GM13976 (cell line): ENCODE data around the gene FCRL6.

Source experiments
- DNase-seq: peaks from one replicate; pipeline ENCODE4 v3.0.0; 2012; ENCODE audit warnings: low spot score
- in situ Hi-C: fragments of 300-500 bp; cut with MboI; formaldehyde crosslinking; loops from one replicate; pipeline ENCODE4 v1.12.0; 2022; ENCODE audit warnings: low sequenced_read_pairs, mixed read lengths, inconsistent platforms; ENCODE audit not compliant: unreplicated experiment
- TF ChIP-seq, protein P1 (sequence below): IDR thresholded peaks from 2 replicates; pipeline ENCODE4 v1.5.1; 2012; ENCODE audit warnings: borderline replicate concordance, mild to moderate bottlenecking; ENCODE audit not compliant: insufficient read depth; ENCODE audit errors: extremely low read depth, missing control alignments, control extremely low read depth

Gene FCRL6

DNA sequence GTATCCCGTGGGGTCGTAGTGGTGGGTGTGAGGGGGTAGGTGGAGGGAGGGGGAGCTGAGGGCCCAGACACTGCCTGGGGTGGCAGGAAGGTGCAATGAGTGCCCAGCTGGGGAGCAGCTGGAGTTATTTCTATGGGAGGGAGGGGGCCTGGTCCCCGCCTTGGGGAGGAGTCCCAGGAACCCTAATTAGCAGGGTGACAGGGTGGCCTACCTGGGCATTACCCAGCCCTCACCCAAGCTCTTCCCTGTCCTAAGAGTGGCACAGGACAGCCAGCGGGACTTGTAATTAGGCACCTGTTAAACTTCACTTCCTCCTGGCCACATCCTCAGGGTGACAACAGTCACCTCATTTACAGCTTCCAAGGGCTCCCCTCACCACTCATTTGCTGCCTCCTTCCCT is 60.4 kb downstream of the FCRL6 start, which contains the start of gene VSIG8:
Gene VSIG8, minus strand, starts transcription at position 101 of the 400 bp plus-strand sequence. CDS start 136 bp downstream, outside the sequence.
- DNase-seq, result no peak
- in situ Hi-C loops, result no loop called here
- TF ChIP-seq, protein P1, sequence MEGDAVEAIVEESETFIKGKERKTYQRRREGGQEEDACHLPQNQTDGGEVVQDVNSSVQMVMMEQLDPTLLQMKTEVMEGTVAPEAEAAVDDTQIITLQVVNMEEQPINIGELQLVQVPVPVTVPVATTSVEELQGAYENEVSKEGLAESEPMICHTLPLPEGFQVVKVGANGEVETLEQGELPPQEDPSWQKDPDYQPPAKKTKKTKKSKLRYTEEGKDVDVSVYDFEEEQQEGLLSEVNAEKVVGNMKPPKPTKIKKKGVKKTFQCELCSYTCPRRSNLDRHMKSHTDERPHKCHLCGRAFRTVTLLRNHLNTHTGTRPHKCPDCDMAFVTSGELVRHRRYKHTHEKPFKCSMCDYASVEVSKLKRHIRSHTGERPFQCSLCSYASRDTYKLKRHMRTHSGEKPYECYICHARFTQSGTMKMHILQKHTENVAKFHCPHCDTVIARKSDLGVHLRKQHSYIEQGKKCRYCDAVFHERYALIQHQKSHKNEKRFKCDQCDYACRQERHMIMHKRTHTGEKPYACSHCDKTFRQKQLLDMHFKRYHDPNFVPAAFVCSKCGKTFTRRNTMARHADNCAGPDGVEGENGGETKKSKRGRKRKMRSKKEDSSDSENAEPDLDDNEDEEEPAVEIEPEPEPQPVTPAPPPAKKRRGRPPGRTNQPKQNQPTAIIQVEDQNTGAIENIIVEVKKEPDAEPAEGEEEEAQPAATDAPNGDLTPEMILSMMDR, result no peak

DNA sequence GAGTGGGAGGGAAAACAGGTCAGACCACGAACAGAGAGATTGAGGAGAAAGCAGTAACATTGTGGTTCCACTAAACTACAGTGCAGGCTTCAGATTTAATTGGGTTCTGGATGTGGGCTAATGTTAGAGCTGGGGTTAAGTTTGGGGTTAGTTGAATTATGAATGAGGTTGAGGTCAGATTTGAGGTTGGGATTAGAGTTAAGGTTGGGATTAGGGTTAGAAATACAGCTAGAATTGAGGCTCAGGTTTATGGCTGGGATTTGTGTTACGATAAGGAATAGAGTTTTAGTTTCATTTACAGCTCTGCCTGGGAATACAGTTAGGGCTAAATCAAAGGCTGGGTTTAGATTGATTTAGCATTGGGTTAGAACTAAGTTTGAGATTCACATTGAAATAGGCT is 62.1 kb downstream of the FCRL6 start:
- in situ Hi-C loops, result no loop called here
- TF ChIP-seq, protein P1, result no peak
- no peak for DNase-seq
